ENCODE results near the gene NUP210L. TPM values are rescaled to one million over a fixed set of nuclear protein-coding genes. Genes with fewer than 3 reads are reported as not detected.

Gene NUP210L
- total RNA-seq, 1 experiment from 2014 or later, result 0.12 TPM

DNA sequence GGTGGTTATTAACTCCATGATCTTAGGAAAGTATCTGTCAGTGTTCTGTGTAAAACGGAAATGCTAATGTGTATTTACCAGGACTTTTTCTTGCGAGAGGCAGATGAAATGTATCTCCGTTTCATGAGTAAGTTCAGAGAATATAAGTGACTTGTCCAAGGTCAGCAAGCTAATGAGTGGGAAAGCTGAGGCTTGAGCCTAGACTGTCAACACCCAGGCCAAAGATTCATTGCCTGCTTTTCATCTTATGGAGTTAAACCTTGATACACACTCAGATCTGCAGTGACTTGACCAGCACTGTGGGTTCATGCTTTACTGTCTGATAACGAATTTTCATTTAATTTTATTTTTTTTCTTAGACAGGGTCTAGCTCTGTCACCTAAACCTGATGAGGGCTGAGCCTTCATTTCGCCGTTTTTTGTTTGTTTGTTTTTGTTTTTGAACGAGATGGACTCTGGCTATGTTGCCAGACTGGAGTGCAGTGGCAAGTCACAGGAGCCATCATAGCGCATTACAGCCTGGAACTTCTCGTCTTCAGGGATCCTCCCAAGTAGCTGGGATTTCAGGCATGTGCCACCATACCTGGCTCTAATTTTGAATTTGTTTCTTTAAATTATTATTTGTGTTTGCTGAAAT lies 176.5 kb downstream of the NUP210L start:
- CTCF ChIA-PET, result interaction anchor here (1.0 to 2.8 kb wide), 4 partner anchors 9 to 181 kb away, joined by 3 to 27 read pairs (median 10); partner anchors contain the start of genes CREB3L4, CRTC2 and RAB13
- Mint-ChIP-seq H3K36me3 (ENCODE audit: insufficient read depth, unreplicated experiment) (peaks cover 62% of the 10 kb centered on the region), H3K27ac (ENCODE audit: unreplicated experiment) (peak overlapping the region; percentile 83), H3K27me3 (ENCODE audit: unreplicated experiment) (no peaks in the 10 kb centered on the region), H3K4me3 (ENCODE audit: low read depth, unreplicated experiment) (peak overlapping the region; percentile 94), H3K4me1 (ENCODE audit: low read depth, unreplicated experiment) (peaks cover 29% of the 10 kb centered on the region), H3K9me3 (ENCODE audit: low read depth, unreplicated experiment) (no peaks in the 10 kb centered on the region)
- intact Hi-C loops (cut with micrococcal nuclease; ENCODE audit: unreplicated experiment), result no loop called here
- TF ChIP-seq CTCF (IDR thresholded peaks at IDR 0.05; ENCODE audit: unreplicated experiment), result no peak
- BruUV-seq (replicated peaks), result TSS peak; percentile 30
- no peak for DNase-seq

GRCh38 chr1:153977250-153978240 lies 177.3 kb downstream of the NUP210L start, which contains the start of gene JTB:
TSS of gene JTB (minus strand) at chr1:153977674. CDS start at chr1:153977252, 422 bp downstream.
- intact Hi-C loops (cut with micrococcal nuclease; ENCODE audit: unreplicated experiment), result no loop called here
- Mint-ChIP-seq H3K9me3 (ENCODE audit: low read depth, unreplicated experiment) (no peaks in the 10 kb centered on the region), H3K36me3 (ENCODE audit: insufficient read depth, unreplicated experiment) (peaks cover 61% of the 10 kb centered on the region), H3K27ac (ENCODE audit: unreplicated experiment) (peak within 1 kb of the TSS; percentile 83), H3K27me3 (ENCODE audit: unreplicated experiment) (no peaks in the 10 kb centered on the region), H3K4me1 (ENCODE audit: low read depth, unreplicated experiment) (peaks cover 29% of the 10 kb centered on the region), H3K4me3 (ENCODE audit: low read depth, unreplicated experiment) (peak within 1 kb of the TSS; percentile 94)
- no TSS peak for BruUV-seq (replicated peaks)
- DNase-seq, result peak; percentile 90
- no peak for TF ChIP-seq CTCF (IDR thresholded peaks at IDR 0.05; ENCODE audit: unreplicated experiment)
- CTCF ChIA-PET, result interaction anchor here (0.5 to 2.8 kb wide), 6 partner anchors 9 to 303 kb away, joined by 3 to 27 read pairs (median 3); partner anchors contain the start of genes CREB3L4, CRTC2, RAB13 and SLC39A1

GRCh38 chr1:153976819-153977249 lies 178.0 kb downstream of the NUP210L start:
- peak overlapping the region; percentile 83 for H3K27ac Mint-ChIP-seq (ENCODE audit: unreplicated experiment)
- H3K4me3 Mint-ChIP-seq (ENCODE audit: low read depth, unreplicated experiment), result peak overlapping the region; percentile 94
- H3K4me1 Mint-ChIP-seq (ENCODE audit: low read depth, unreplicated experiment), result peaks cover 29% of the 10 kb centered on the region
- no peak for TF ChIP-seq CTCF (IDR thresholded peaks at IDR 0.05; ENCODE audit: unreplicated experiment)
- BruUV-seq (replicated peaks), result TSS peak; percentile 35
- H3K9me3 Mint-ChIP-seq (ENCODE audit: low read depth, unreplicated experiment), result no peaks in the 10 kb centered on the region
- no peaks in the 10 kb centered on the region for H3K27me3 Mint-ChIP-seq (ENCODE audit: unreplicated experiment)
- DNase-seq, result no peak
- H3K36me3 Mint-ChIP-seq (ENCODE audit: insufficient read depth, unreplicated experiment), result peaks cover 59% of the 10 kb centered on the region
- intact Hi-C loops (cut with micrococcal nuclease; ENCODE audit: unreplicated experiment), result no loop called here
- CTCF ChIA-PET, result interaction anchor here (0.5 to 2.8 kb wide), 3 partner anchors 10 to 140 kb away, joined by 3 to 27 read pairs (median 3); partner anchors contain the start of genes CREB3L4 and CRTC2

DNA sequence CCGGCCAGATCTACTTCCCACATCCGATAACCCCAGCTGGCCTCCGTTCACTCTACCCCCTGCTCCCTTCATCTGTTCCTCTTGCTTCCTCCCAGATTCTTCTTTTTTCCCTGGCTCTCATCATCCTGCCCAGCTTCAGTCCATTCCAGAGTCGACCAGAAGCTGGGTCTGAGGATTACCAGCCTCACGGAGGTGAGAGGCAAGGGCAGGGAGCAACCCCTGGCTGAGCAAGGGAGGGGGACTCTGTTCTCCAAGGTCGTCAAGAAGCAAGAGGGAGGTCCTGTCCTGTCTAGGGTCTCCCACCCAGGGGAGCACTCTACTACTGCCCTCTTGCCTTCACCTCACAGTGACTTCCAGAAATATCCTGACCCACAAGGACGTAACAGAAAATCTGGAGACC lies 181.3 kb downstream of the NUP210L start:
- TF ChIP-seq CTCF (IDR thresholded peaks at IDR 0.05; ENCODE audit: unreplicated experiment), result no peak
- Mint-ChIP-seq H3K4me1 (ENCODE audit: low read depth, unreplicated experiment) (peaks cover 24% of the 10 kb centered on the region), H3K27ac (ENCODE audit: unreplicated experiment) (no peak overlapping the region), H3K36me3 (ENCODE audit: insufficient read depth, unreplicated experiment) (peaks cover 56% of the 10 kb centered on the region), H3K4me3 (ENCODE audit: low read depth, unreplicated experiment) (no peak overlapping the region), H3K27me3 (ENCODE audit: unreplicated experiment) (no peaks in the 10 kb centered on the region), H3K9me3 (ENCODE audit: low read depth, unreplicated experiment) (no peaks in the 10 kb centered on the region)
- intact Hi-C loops (cut with micrococcal nuclease; ENCODE audit: unreplicated experiment), result no loop called here
- BruUV-seq (replicated peaks), result no TSS peak
- no peak for DNase-seq
- CTCF ChIA-PET, result interaction anchor here (2.0 kb wide), 1 partner anchor 10 kb away, joined by 7 read pairs; the partner anchor contains the start of gene SLC39A1

Measured in Calu3 (cell line).